HG03280 (cell line): ENCODE data around the gene CSNK1E.

Source experiments
- ATAC-seq: cut with Tn5 transposase; IDR thresholded peaks from one replicate; pipeline ENCODE4 v1.9.1; 2021; ENCODE audit warnings: mild to moderate bottlenecking, moderate library complexity; ENCODE audit not compliant: unreplicated experiment

Gene CSNK1E

GRCh38 chr22:38335077-38335476, 17.8 kb upstream of the CSNK1E start:
- no peak for ATAC-seq

GRCh38 chr22:38327805-38328204, 10.6 kb upstream of the CSNK1E start:
- ATAC-seq = no peak

DNA sequence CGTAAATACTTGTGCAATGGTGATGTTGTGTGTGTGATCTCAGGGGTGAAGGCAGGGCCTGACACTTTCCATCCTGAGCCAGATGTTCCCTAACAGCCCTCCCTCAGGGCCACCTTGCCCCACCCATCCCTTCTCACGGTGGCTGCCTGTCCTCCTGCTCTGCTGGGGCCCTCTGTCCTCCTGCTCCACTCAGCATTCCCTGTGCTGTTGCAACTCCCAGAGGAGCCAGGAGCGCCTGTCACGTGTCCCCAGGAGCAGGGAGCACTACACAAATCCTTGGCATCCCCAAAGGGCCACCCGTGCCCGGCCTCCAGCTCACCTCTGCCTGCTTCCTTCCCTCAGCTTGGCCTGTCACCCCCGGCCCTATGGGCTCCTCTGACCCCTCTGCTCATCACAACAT, 10.2 kb upstream of the CSNK1E start:
- ATAC-seq = no peak

DNA sequence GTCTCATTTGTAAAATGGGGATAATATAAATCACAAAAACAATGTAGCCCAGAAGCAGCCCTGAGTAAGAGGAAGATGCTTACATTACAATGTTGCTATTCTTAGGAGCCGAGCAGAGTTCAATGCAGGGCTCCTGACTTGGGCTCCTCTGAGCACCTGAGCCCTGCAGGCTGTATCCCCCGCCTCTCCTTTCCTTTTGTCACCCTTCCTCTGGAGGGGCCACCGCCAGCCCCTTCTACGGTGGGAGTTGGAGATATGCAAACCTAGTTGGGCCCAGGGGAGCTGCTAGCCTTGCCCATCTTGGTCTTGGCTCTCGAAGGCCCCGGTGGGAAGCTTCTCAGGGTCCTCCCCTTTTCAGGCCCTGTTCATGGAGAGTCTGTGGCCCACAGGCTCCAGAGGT, 8.4 kb upstream of the CSNK1E start:
- ATAC-seq = no peak

GRCh38 chr22:38320605-38321402, 3.6 kb upstream of the CSNK1E start:
- ATAC-seq = no peak

- ATAC-seq = no peak
These were observed 1.9 kb upstream of the CSNK1E start for GRCh38 chr22:38318792-38319773.

DNA sequence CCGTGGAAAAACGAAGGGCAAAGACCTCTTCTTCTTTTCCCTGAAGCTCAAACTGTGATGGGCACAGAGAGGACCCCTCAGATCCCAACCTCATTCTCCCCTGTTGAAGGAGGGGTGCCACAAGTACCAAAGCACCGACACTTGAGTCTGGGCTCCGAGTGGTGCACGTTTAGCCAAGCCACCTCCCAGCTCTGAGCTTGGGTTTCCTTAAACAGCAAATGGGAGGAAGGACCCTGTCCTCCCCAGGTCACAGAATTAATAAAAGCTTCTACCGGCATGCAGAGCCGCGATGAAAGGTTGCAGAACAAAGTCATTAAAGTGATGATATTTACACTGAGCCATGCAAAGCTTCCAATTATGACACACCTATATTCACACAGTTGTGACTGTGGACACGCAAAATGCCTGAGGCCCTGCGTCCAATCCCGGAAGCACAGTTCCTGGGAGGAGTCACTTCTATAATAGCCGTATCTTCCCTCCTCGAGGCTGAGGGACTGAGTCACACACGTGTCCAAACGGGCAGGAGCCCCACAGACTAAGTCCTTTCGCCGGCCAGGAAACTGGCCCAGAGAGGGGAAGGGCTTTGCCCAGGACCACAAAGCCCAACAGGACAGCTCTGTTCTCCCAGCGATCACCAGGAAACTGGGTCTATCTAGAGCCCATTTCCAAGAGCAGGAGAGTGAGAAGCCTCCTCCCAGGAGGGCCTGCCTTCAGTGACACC, 922 bp upstream of the CSNK1E start:
- no peak for ATAC-seq

DNA sequence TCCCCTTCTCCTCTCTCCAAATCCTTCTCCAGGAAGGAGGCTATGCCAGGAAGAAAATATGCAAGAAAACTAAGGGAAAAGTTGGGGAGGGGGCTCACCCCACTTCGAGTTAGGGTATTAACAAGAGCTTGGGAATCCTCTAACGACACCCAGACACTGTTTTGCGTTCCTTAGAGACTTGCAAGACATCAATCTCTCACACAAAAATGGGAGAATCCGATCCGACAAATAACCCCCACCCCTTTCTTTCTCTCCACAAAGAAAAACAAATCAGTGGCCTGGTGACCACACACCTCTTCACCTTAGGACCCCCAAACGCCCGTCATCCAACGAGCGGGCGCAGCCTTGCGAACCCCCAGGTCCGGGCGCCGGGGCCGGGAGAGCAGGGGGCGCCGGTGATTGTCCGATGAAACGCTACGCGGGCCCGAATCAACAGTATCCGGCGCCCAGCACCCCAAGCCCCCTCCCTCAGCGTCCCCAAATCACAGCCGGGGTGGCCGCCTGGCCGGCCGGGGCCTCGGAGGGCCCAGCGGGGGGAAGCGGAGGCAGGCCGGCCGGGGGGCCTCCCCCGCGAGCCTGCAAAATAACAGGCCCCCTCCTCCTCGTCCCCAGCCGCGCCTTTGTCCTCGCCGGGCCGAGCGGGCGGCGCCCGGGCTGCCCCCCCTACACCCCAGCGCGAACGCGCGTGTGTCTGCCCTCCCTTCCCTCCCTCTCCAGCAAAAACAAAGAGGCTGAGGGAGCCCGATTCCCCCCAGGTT, 690 bp downstream of the CSNK1E start:
- ATAC-seq = peak; percentile 31

GRCh38 chr22:38315823-38316363, 1.3 kb downstream of the CSNK1E start:
- ATAC-seq = no peak

GRCh38 chr22:38314933-38315822, 2.1 kb downstream of the CSNK1E start:
- no peak for ATAC-seq

DNA sequence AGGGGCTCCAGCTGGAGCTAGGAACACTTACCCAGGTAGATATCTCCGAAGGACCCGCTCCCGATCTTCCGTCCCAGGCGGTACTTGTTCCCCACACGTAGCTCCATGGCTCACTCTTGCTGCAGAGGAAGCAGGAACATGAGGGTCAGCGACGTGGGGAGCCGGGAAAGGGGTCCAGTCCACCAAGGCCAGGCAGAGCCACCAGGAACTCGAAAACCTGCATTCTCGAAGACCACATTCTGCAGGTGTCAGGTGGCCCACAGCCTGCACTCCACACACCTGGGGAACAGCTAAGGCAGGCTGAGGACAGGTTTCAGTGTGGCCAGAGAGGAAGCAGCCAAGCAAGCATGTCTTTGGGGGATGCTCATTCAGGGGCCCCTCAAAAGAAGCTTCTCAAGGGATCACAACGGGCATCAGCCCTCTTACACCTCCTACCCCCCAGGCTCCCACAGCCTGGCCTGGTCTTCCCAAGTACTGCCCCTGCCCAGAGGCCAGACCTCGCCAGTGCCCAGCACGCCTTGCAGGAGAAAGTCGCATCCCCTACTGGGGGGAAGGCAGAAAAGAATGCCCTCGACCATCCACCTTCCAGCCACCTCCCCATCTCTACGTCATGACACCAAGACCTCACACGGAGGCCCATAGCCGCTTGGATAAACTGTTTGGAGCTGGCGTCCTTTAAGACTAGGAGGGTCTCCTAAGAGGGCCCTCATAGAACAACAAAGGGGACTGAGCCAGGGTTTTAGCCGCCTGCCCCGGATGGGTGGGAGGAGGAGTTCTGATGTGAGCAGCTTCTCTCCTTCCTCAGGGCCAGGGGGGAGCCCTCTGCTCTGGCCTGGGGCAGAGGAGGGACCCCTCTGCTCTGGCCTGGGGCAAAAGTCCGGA, 2.9 kb downstream of the CSNK1E start:
- no peak for ATAC-seq

- no peak for ATAC-seq
These were observed 3.8 kb downstream of the CSNK1E start for GRCh38 chr22:38313384-38313955.

- no peak for ATAC-seq
These were observed 4.9 kb downstream of the CSNK1E start for GRCh38 chr22:38312261-38312800.

- no peak for ATAC-seq
These were observed 6.0 kb downstream of the CSNK1E start for GRCh38 chr22:38311323-38311620.

DNA sequence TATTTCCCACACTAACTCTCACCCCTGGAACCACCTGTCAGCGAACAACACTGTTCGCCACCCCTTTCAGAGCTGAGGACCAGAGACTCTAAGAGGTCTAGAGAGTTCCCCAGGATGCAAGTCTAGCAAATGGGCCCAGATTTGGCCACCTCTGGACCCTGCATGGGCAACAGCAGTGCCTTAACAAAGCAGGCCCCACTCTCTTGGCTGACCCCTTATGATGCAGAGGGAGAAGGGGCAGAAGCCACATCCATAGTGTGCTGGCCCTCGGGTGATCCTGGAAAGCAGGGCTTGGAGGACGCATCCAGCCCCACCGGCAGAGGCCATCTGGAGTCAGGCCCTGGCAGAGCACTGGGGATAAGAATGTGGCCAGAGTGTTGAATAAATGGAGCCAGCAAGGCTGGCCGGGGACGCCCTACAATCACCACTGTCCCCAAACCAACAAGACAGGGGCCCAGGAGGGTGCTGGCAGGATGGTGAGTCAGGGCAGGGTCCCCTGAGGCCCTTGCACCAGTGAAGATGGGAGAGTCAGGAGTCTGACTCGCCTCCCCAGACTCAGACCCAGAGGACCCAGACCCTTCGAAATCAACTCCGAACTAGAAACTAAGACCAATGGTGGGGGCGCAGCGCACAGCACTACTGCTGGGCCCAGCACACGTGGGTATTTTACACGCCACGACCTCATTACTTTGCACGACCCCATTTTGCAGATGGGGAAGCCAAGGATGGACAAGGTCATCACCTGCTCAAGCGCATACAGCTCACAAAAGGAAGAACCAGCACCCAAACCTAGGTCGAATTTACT, 6.5 kb downstream of the CSNK1E start:
- no peak for ATAC-seq

GRCh38 chr22:38309614-38310517, 7.4 kb downstream of the CSNK1E start:
- ATAC-seq = no peak
